ENCODE data around the gene ATP8A2.

Gene ATP8A2

GRCh38 chr13:25380741-25381324 lies 9.1 kb downstream of the ATP8A2 start:
- Histone ChIP-seq H3K9me3 (ENCODE audit: insufficient read depth, low read length) (no peaks in the 10 kb centered on the region), H3K4me1 (ENCODE audit: insufficient read depth, insufficient read length) (no peaks in the 10 kb centered on the region), H3K27me3 (ENCODE audit: insufficient read depth, insufficient read length) (no peaks in the 10 kb centered on the region), H3K9ac (ENCODE audit: insufficient read length, low read depth) (no peak overlapping the region), H3K4me3 (ENCODE audit: insufficient read length, low read depth) (no peak overlapping the region), H3K36me3 (ENCODE audit: insufficient read depth, insufficient read length, low read length) (no peaks in the 10 kb centered on the region)
- no peak for TF ChIP-seq ZNF274 (IDR thresholded peaks at IDR 0.05; ENCODE audit: low read depth, low read length)
- no peak for TF ChIP-seq YY1 (IDR thresholded peaks at IDR 0.05; ENCODE audit: insufficient read depth, insufficient read length)
- no peak for TF ChIP-seq SUZ12 (IDR thresholded peaks at IDR 0.05; ENCODE audit: extremely low read depth, insufficient read depth, insufficient read length)
- DNase-seq (ENCODE audit: low read depth, low spot score) = no peak

- no peaks in the 10 kb centered on the region for H3K36me3 ChIP-seq (ENCODE audit: insufficient read depth, insufficient read length, low read length)
- no peak for DNase-seq (ENCODE audit: low read depth, low spot score)
- no peaks in the 10 kb centered on the region for H3K4me1 ChIP-seq (ENCODE audit: insufficient read depth, insufficient read length)
- TF ChIP-seq ZNF274 (IDR thresholded peaks at IDR 0.05; ENCODE audit: low read depth, low read length) (no peak), SUZ12 (IDR thresholded peaks at IDR 0.05; ENCODE audit: extremely low read depth, insufficient read depth, insufficient read length) (no peak), YY1 (IDR thresholded peaks at IDR 0.05; ENCODE audit: insufficient read depth, insufficient read length) (no peak)
- no peak overlapping the region for H3K4me3 ChIP-seq (ENCODE audit: insufficient read length, low read depth)
- no peak overlapping the region for H3K9ac ChIP-seq (ENCODE audit: insufficient read length, low read depth)
- no peaks in the 10 kb centered on the region for H3K27me3 ChIP-seq (ENCODE audit: insufficient read depth, insufficient read length)
- no peaks in the 10 kb centered on the region for H3K9me3 ChIP-seq (ENCODE audit: insufficient read depth, low read length)
Observed at GRCh38 chr13:25384758-25385410, 13.1 kb downstream of the ATP8A2 start.

GRCh38 chr13:25391932-25392331 lies 20.2 kb downstream of the ATP8A2 start:
- Histone ChIP-seq H3K27me3 (ENCODE audit: insufficient read depth, insufficient read length) (no peaks in the 10 kb centered on the region), H3K9ac (ENCODE audit: insufficient read length, low read depth) (no peak overlapping the region), H3K36me3 (ENCODE audit: insufficient read depth, insufficient read length, low read length) (no peaks in the 10 kb centered on the region), H3K4me1 (ENCODE audit: insufficient read depth, insufficient read length) (no peaks in the 10 kb centered on the region), H3K4me3 (ENCODE audit: insufficient read length, low read depth) (no peak overlapping the region), H3K9me3 (ENCODE audit: insufficient read depth, low read length) (no peaks in the 10 kb centered on the region)
- TF ChIP-seq SUZ12 (IDR thresholded peaks at IDR 0.05; ENCODE audit: extremely low read depth, insufficient read depth, insufficient read length) = no peak
- TF ChIP-seq YY1 (IDR thresholded peaks at IDR 0.05; ENCODE audit: insufficient read depth, insufficient read length) = no peak
- TF ChIP-seq ZNF274 (IDR thresholded peaks at IDR 0.05; ENCODE audit: low read depth, low read length) = no peak
- DNase-seq (ENCODE audit: low read depth, low spot score) = no peak

- no peaks in the 10 kb centered on the region for H3K4me1 ChIP-seq (ENCODE audit: insufficient read depth, insufficient read length)
- H3K9me3 ChIP-seq (ENCODE audit: insufficient read depth, low read length) = no peaks in the 10 kb centered on the region
- no peaks in the 10 kb centered on the region for H3K36me3 ChIP-seq (ENCODE audit: insufficient read depth, insufficient read length, low read length)
- H3K27me3 ChIP-seq (ENCODE audit: insufficient read depth, insufficient read length) = no peaks in the 10 kb centered on the region
- H3K9ac ChIP-seq (ENCODE audit: insufficient read length, low read depth) = no peak overlapping the region
- no peak overlapping the region for H3K4me3 ChIP-seq (ENCODE audit: insufficient read length, low read depth)
- TF ChIP-seq YY1 (IDR thresholded peaks at IDR 0.05; ENCODE audit: insufficient read depth, insufficient read length) (no peak), ZNF274 (IDR thresholded peaks at IDR 0.05; ENCODE audit: low read depth, low read length) (no peak), SUZ12 (IDR thresholded peaks at IDR 0.05; ENCODE audit: extremely low read depth, insufficient read depth, insufficient read length) (no peak)
- DNase-seq (ENCODE audit: low read depth, low spot score) = no peak
Observed at GRCh38 chr13:25394402-25395060, 22.8 kb downstream of the ATP8A2 start.

GRCh38 chr13:25397763-25398162 lies 26.0 kb downstream of the ATP8A2 start:
- H3K9ac ChIP-seq (ENCODE audit: insufficient read length, low read depth) = no peak overlapping the region
- no peak overlapping the region for H3K4me3 ChIP-seq (ENCODE audit: insufficient read length, low read depth)
- no peaks in the 10 kb centered on the region for H3K36me3 ChIP-seq (ENCODE audit: insufficient read depth, insufficient read length, low read length)
- H3K27me3 ChIP-seq (ENCODE audit: insufficient read depth, insufficient read length) = no peaks in the 10 kb centered on the region
- no peaks in the 10 kb centered on the region for H3K4me1 ChIP-seq (ENCODE audit: insufficient read depth, insufficient read length)
- TF ChIP-seq SUZ12 (IDR thresholded peaks at IDR 0.05; ENCODE audit: extremely low read depth, insufficient read depth, insufficient read length) (no peak), ZNF274 (IDR thresholded peaks at IDR 0.05; ENCODE audit: low read depth, low read length) (no peak), YY1 (IDR thresholded peaks at IDR 0.05; ENCODE audit: insufficient read depth, insufficient read length) (no peak)
- DNase-seq (ENCODE audit: low read depth, low spot score) = no peak
- H3K9me3 ChIP-seq (ENCODE audit: insufficient read depth, low read length) = no peaks in the 10 kb centered on the region

GRCh38 chr13:25400925-25401324 lies 29.2 kb downstream of the ATP8A2 start:
- Histone ChIP-seq H3K4me1 (ENCODE audit: insufficient read depth, insufficient read length) (peaks cover 4% of the 10 kb centered on the region), H3K36me3 (ENCODE audit: insufficient read depth, insufficient read length, low read length) (no peaks in the 10 kb centered on the region), H3K9ac (ENCODE audit: insufficient read length, low read depth) (no peak overlapping the region), H3K27me3 (ENCODE audit: insufficient read depth, insufficient read length) (no peaks in the 10 kb centered on the region), H3K4me3 (ENCODE audit: insufficient read length, low read depth) (no peak overlapping the region), H3K9me3 (ENCODE audit: insufficient read depth, low read length) (no peaks in the 10 kb centered on the region)
- TF ChIP-seq ZNF274 (IDR thresholded peaks at IDR 0.05; ENCODE audit: low read depth, low read length) = no peak
- no peak for TF ChIP-seq YY1 (IDR thresholded peaks at IDR 0.05; ENCODE audit: insufficient read depth, insufficient read length)
- TF ChIP-seq SUZ12 (IDR thresholded peaks at IDR 0.05; ENCODE audit: extremely low read depth, insufficient read depth, insufficient read length) = no peak
- no peak for DNase-seq (ENCODE audit: low read depth, low spot score)

- Histone ChIP-seq H3K4me3 (ENCODE audit: insufficient read length, low read depth) (no peak overlapping the region), H3K4me1 (ENCODE audit: insufficient read depth, insufficient read length) (peaks cover 4% of the 10 kb centered on the region), H3K27me3 (ENCODE audit: insufficient read depth, insufficient read length) (no peaks in the 10 kb centered on the region), H3K9ac (ENCODE audit: insufficient read length, low read depth) (no peak overlapping the region), H3K36me3 (ENCODE audit: insufficient read depth, insufficient read length, low read length) (no peaks in the 10 kb centered on the region), H3K9me3 (ENCODE audit: insufficient read depth, low read length) (no peaks in the 10 kb centered on the region)
- TF ChIP-seq ZNF274 (IDR thresholded peaks at IDR 0.05; ENCODE audit: low read depth, low read length) (no peak), SUZ12 (IDR thresholded peaks at IDR 0.05; ENCODE audit: extremely low read depth, insufficient read depth, insufficient read length) (no peak), YY1 (IDR thresholded peaks at IDR 0.05; ENCODE audit: insufficient read depth, insufficient read length) (no peak)
- no peak for DNase-seq (ENCODE audit: low read depth, low spot score)
Observed at GRCh38 chr13:25401958-25402357, 30.2 kb downstream of the ATP8A2 start.

Measured in NT2/D1 (cell line).